Skeletal muscle cell (primary cell): ENCODE results near the gene PITPNB.

ENCODE experiments used
- DNase-seq: peaks from one replicate; pipeline ENCODE4 v3.0.0-alpha.2; 2010; ENCODE audit warnings: low read depth
- H3K4me3 ChIP-seq: 2 replicates; pipeline ENCODE4 v1.5.1; 2011; ENCODE audit warnings: low read depth, mild to moderate bottlenecking, control low read depth, low read length, moderate library complexity

Gene PITPNB

DNA sequence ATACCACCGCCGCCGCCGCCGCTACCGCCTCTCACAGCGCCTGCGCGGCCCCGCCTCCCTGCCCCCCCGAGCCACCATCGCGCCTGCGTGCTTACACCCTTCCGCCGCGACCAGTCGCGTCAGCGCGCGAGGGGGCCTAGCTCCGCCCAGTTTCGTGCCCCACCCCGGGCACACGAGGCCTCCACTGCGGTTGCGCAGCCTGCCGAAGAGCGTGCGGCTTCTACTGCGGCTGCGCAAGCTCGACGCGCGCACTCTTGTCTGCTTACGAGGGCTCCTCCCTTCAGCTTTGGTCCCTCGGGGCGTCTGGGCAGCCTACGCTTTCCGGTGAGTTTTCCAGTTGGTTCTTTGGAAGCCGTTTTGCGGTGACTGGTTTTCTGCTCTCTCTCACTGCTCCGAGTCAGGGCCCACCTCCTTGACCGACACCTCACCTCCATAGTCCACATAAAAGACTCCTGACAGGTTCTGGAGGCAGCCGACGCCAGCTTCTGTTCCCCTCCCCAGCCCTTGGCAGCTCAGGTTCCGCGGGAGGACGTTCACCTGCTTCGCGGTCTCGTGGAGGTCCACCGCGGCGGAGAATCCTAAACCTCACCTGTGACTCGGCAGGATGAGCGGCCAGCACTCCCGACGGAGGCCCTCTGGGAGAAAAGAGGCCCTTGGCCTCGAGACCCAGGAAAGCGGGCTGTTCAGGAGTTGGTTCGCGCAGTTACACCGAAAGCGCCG is at the start of gene PITPNB:
Gene PITPNB, minus strand, starts transcription at position 35 of the 720 bp plus-strand sequence. CDS start 65 bp downstream, outside the sequence.
- peak within 1 kb of the TSS; percentile 92 for H3K4me3 ChIP-seq
- peak; percentile 95 for DNase-seq

DNA sequence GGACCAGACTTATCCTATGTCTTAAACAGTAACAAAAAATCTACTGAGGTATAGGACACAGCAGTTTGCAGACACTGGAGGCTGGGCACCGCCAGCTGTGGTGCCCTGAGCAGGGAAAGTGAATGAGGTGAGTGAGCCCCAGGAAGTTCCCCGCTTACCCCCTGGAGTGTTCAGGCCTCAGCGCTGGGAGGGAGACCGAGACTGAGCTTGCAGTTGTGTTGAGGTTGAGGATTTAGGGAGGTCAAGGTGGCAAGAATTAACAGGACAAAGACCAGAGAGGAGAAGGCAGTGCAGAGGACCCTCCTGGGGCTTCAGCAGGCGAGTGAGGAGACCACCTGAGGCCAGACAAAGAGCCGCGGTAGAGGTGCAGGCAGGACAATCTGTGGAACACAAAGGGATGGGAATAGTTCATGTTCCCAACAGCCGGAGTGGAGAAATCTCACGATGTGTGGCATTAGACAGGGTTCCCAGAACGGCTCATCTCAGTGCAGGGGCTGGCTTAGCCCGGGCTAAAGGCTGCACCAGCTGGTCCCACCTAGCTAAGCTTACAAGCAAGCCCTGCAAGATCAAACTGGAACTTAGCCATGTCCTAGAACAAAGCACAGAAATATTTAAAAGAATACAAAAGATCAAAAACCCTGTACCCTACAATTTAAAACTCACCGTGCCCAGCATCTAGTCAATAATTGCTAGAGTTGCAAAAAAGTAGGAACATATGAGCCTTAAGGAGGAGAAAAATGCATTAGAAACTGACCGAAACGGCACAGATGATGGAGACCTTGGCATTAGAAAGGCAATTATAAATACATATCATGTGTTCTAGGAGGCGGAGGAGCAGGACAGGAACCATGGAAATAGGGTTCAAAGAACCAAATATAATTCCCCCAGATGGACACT is 47.4 kb upstream of the PITPNB start:
- no peak for DNase-seq
- no peak overlapping the region for H3K4me3 ChIP-seq

DNA sequence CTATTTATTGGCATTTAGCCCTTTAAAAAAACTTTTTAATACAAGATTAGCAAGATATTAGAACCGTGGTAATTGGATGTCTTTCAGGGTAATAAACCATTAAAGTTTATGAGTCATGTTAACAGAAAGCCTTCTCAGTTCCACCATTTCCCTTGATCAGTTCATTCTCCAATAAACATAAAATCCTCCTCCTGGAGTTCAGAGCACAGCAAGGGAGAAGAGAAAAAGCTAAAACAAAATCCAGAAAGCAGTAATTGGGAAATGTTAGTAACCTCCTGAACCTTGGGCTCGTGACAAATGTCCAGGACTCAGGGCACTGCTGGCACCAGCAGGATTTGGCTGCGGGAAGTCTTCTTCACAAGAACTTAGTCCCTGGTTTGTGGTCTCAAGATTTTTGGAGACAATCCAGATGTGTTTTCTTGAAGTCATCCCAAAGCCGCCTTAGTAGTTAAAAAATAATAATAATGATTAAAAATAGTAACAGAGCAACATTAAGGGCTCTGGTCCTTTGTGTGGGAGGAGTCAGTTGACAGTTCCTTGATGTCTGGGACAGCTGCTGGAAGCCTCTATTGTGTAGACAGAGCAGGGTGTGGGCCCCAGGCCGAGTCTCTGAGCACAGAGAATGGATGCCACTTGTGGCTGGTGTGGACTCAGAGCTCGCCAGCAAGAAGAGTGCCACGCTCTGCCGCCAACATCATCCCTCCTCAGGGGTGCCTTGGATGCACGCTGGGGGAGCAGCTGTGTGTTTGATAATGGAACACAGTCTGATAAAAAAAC is 43.4 kb upstream of the PITPNB start:
- DNase-seq = no peak
- H3K4me3 ChIP-seq = no peak overlapping the region

DNA sequence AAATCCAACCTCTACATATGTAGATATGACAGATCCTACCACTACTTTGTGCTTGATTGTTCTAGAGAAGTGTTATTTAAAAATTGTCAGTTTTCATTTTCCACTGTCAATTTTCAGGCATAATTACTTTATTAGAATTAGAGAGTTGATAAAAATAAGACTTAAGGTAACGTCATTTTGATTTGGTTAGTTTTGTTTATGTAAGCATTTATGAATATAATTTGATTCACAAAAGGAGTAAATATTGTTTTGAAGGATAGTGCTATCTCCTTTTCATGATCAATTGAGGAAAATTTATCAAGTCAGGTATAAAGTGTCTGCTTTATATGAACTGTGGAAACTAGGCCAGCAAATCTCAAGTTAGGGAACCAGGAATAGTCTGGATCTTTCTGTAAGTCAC is 42.6 kb upstream of the PITPNB start:
- no peak for DNase-seq

DNA sequence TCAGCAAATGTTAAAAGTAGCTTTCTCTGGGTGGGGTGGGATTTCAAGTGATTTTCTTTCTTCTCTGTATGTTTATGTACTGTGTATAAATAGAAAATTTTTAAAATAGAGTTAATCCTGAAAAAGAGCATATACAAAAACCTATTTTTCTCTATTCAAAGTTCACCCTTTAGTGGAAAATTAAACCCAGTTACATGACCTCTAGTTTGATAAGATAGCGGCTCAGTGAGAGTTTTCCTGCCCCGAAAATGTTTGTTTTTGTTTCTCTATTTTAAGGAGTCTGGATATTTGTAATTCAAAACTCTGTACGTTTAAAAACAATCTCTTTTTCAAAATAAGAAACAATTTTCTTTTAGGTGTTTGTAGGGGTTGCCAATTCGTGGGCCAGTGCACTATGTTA is 42.1 kb upstream of the PITPNB start:
- DNase-seq = no peak
- H3K4me3 ChIP-seq = no peak overlapping the region

More for the DNA sequence above, 42.6 kb upstream of the PITPNB start:
- H3K4me3 ChIP-seq = no peak overlapping the region

DNA sequence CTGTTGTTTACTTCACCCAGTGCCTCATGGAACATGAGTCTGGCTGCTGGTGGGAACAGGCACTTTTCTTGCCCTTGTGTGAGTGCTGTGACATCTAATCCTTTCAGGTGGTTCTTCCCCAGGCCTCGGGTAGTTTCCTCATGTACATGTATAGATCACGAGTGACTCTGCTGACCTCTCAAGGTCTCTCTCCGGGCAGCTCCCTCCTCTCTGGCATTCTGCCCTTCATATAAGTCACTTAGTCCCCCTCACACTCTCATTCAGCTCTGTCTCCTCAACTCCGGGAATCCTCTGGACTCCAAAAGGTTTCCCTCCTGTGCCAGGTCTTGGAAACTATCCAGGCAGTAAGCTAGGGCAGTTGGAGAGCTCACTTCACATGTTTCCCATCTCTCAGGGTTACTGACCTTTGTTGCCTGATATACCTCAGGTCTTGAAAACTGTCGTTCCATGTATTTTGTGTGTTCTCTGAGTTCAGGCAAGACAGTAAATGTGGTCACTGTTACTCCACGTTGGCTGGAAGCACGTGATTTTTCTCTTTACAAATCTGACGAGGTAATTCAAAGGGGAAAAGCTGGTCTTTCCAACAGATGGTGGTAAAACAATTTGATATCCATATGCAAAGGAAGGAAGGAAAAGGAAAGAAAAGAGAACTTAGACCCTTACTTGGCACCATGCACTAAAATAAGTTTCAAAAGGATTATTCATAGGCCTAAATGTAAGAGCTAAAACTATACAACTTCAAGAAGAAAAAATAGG is 40.5 kb upstream of the PITPNB start:
- no peak overlapping the region for H3K4me3 ChIP-seq
- no peak for DNase-seq

DNA sequence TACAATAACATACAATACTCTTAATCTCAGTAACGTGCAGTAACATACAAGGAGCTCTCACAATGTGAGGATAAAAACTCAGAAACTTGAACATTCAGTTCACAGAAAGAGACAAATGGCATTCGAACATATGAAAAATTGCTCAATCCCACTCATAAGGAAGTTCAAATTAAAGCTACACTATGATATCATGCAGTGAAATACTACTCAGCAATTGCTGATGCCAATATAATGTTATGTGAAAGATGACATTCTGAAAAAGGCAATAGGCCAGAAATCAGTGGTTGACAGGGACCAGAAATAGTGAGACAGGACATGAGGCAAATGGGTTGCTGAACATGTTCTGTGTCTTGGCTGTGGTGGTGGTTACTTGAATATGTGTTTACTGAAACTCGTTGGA is 33.7 kb upstream of the PITPNB start:
- no peak overlapping the region for H3K4me3 ChIP-seq
- DNase-seq = no peak

DNA sequence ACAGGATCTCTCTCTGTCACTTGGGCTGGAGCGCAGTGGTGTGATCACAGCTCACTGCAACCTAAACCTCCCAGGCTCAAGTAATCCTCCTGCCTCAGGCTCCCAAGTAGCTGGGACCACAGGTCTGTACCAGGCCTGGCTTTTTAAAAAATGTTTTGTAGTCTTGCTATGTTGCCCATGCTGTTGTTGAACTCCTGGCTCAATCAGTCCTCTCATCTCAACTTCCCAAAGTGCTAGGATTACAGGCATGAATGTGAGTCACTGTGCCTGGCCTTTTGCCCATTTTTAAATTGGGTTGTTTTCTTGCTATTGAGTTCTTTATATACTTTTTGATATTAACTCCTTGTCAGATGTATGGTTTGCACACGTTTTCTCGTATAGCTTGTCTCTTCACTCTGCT is 33.0 kb upstream of the PITPNB start:
- peak; percentile 57 for DNase-seq
- no peak overlapping the region for H3K4me3 ChIP-seq

DNA sequence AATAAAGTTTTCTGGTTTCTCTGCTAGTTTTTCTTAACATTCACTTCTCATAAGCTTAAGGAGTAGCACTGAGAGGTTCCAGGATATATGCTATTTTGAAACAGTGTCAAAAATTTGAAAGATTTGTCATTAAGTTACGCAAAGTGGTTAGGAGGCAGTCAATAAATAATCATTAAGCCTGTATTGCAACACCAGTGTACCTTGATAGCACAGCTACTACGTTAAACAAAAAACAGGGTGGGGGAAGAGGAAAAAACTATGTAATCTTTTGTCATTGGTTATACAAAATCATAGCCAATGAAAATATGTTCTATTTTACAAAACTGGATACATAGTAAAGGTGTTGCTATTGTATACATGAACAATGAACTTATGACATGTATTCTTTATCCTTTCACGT is 30.4 kb upstream of the PITPNB start:
- H3K4me3 ChIP-seq = no peak overlapping the region
- DNase-seq = no peak

DNA sequence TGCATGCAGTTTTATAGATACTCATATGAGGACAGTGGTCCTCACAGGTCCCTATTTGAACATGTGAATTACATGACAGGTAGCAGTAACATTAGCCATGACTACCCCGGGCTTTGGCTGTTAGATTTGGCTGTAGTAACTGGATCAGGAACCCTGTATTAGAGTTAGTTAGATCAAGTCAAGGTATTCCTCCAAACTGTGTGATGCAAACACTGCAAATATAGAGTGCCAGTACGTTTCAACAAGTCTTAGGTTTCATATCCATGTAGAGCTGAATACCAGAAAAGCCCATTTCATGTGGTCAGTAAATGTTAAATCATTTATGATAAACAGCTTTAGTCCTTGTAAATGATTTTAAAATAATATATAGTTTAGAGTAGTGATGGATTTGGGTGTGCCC is 29.5 kb upstream of the PITPNB start:
- no peak for DNase-seq
- no peak overlapping the region for H3K4me3 ChIP-seq

DNA sequence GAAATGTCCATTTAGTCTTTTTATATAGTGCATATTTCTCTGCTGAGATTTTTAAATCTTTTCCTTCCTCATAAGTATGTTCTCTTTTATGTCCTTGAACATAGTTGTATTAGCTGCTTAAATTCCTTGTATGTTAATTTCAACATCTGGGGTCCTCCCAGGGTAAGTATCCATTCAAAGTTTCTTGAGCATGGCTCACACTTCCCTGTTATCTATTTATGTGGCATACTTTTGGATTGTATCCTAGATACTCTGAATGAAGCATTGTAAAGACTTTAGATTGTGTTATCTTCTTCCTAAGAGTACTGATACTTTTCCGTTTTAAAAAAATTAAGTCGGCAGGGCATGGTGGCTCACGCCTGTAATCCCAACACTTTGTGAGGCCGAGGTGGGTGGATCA is 28.4 kb upstream of the PITPNB start:
- no peak for DNase-seq
- H3K4me3 ChIP-seq = no peak overlapping the region

DNA sequence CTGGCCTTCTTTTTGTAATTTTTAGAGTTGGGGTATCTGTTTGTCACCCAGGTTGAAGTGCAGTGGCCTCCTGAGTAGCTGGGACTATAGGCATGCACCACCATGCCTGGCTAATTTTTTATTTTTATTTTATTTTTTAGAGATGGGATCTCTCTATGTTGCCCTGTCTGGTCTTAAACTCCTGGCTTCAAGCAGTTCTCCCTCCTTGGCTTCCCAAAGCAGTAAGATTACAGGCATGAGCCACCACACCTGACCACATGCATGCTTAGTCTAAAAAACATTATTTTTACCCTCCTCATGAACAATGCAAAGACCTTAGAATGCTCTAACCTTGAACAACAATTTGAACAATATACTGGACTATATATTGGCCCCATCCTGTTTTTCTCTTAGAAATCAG is 22.1 kb upstream of the PITPNB start:
- H3K4me3 ChIP-seq = no peak overlapping the region
- DNase-seq = no peak

DNA sequence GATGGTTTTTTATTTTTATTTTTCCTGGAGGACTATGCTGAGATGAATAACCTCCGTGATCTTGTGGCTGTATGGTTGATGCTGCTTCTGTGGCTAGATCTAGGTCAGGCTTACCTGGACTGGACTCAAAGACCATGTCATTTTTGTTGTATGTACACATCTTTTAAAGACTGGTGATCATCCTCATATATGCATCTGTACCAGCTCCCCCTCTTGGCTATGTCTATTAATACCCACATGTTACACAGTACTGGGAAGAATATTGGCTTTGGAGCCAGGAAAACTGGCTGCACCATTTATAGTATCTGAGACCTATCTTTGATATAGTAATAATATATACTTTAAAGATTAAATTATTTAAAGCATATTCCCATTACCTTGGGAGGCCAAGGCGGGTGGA is 18.4 kb upstream of the PITPNB start:
- H3K4me3 ChIP-seq = no peak overlapping the region
- no peak for DNase-seq

DNA sequence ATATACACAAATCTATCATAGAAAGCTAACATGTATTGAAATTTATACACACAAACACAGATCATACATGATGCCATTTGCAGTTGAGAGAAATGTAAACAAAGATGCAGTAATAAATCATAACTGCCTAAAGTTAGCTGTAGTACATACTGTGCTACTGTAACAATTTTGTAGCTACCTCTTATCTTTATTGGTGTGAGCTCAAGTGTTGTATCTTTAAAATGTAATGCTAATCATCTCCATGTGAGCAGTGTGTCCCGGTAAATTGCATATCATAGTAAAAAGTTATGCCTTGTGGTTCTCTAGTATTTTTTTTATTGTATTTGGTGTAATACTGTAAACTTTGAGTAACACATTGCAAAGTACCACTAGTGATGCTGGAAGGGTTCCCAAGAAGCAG is 16.8 kb upstream of the PITPNB start:
- no peak for DNase-seq

DNA sequence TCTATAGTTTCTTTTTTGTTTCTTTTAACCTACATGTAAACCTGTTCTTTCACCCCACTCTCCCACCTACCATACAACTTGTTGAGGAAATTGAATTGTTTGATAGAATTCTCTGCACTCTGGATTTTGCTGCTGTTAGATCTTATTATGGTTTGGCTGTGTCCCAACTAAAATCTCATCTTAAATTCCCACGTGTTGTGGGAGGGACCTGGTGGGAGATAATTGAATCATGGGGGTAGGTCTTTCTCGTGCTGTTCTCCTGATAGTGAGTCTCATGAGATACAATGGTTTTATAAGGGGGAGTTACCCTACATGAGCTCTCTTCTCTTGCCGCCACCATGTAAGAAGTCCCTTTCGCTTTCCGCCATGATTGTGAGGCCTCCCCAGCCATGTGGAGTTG is 15.0 kb upstream of the PITPNB start:
- DNase-seq = no peak
- no peak overlapping the region for H3K4me3 ChIP-seq

More for the DNA sequence above, 16.8 kb upstream of the PITPNB start:
- no peak overlapping the region for H3K4me3 ChIP-seq

DNA sequence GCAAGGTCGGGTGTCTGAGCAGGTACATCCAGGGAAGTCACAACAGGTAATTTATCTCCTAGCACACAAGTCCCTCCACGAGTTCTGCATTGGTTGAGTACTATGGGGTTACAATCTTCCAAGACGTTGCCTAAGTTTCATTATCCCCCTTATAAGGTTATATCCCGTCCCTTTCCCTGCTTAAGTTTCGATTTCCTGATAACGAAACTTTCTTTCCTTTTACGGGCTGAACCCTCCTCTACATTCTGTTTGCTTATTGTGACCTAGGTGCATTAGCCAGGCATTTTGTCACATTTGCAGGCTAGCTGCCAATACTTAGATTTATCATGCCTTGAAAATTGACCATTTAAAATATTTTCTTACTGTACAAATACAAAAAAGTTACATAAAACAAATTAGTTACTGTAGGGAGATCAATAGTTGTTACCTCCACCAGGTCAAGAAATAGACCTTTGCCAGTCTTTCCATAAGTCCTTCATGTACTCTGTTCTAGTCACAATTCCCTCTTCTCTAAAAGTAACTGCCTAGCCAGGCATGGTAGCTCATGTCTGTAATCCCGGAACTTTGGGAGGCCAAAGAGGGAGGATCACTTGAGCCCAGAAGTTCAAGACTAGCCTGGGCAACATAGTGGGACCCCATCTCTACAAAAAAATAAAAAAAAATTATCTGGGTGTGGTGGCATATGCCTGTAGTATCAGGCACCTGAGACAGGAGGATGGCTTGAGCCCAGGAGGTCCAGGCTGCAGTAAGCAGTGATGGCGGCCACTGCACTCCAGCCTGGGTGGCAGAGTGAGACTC is 14.3 kb upstream of the PITPNB start:
- no peak for DNase-seq
- no peak overlapping the region for H3K4me3 ChIP-seq

DNA sequence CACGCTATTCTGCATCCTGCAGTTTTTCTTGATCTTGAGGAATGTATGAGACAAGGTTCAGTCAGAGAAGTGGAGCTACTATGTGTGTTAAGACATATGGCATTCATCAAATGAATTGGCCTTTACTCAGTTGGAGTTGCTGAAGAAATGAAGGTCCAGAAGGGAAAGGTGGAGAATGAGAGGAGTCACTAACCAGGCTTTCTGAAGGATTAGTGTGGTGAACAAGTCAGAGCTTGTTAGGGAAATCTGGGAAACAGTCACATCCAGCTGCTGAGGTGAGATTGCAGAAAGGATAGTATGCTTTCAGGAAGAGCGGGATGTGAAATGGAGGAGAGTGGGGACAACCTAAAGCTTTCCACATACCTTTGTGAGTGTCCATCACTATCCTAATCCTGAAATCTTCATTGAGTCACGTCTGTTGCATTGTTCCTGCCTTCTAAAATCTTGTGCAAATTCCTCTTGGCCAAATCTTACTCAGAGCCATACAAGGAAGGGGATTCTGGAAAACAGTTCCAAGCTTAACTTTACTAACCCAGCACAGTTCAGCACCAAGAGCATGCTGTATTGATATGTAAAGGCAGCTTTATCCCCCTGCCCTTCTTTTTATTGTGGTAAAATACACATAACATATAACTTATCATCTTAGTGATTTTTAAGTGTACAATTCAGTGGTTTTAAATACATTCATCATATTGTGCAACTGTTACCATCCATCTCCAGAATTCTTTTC is 11.4 kb upstream of the PITPNB start:
- no peak overlapping the region for H3K4me3 ChIP-seq
- no peak for DNase-seq

DNA sequence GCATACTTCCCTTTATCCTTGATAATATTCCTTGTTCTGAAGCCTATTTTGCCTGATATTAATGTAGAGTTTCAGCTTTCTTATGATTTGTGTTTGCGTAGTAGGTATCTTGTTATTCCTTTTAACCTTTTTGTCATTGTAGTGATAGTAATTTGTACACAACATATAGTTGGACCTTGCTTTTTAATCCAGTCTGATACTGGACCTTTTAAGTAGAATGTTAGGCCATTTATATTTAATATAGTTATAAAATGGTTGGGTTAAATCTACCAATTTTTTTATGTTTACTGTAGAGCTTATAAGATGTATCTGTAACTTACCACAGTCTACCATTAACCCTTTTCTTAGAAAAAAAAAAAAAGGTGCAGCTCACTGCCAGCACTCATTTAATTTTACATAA is 8.6 kb upstream of the PITPNB start:
- H3K4me3 ChIP-seq = no peak overlapping the region
- no peak for DNase-seq
